GM19023 (cell line): ENCODE measurements around the gene MT4.

Experiments used
- ATAC-seq: cut with Tn5 transposase; IDR thresholded peaks from one replicate; pipeline ENCODE4 v1.9.1; 2021; ENCODE audit warnings: mild to moderate bottlenecking, moderate library complexity; ENCODE audit not compliant: unreplicated experiment

MT4 gene

GRCh38 chr16:56564793-56565477 is at the start of gene MT4:
TSS of gene MT4 (plus strand) at chr16:56565073. CDS start at chr16:56565129, 56 bp downstream.
- ATAC-seq, result no peak

- ATAC-seq, result no peak
These were observed 49.2 kb upstream of the MT4 start for GRCh38 chr16:56515665-56516064.

- no peak for ATAC-seq
These were observed 47.7 kb upstream of the MT4 start for GRCh38 chr16:56517206-56517605.

GRCh38 chr16:56518425-56518824 is 46.4 kb upstream of the MT4 start:
- no peak for ATAC-seq

- ATAC-seq, result peak; percentile 84
These were observed 45.2 kb upstream of the MT4 start, which contains the start of gene BBS2 for GRCh38 chr16:56519459-56520250. TSS of gene BBS2 (minus strand) at chr16:56520024. CDS start at chr16:56519862, 162 bp downstream.

GRCh38 chr16:56520251-56520577 is 44.7 kb upstream of the MT4 start:
- no peak for ATAC-seq

- no peak for ATAC-seq
These were observed 39.6 kb upstream of the MT4 start for GRCh38 chr16:56525236-56525635.

- no peak for ATAC-seq
These were observed 34.0 kb upstream of the MT4 start for GRCh38 chr16:56530872-56531271.

- ATAC-seq, result no peak
These were observed 32.2 kb upstream of the MT4 start for GRCh38 chr16:56532714-56533113.

- ATAC-seq, result no peak
These were observed 30.0 kb upstream of the MT4 start for GRCh38 chr16:56534847-56535383.

- ATAC-seq, result no peak
These were observed 26.5 kb upstream of the MT4 start for GRCh38 chr16:56538331-56538730.

- ATAC-seq, result no peak
These were observed 25.2 kb upstream of the MT4 start for GRCh38 chr16:56539656-56540055.

GRCh38 chr16:56542039-56542438 is 22.8 kb upstream of the MT4 start:
- ATAC-seq, result no peak

- no peak for ATAC-seq
These were observed 17.5 kb upstream of the MT4 start for GRCh38 chr16:56547120-56547948.

GRCh38 chr16:56547949-56548567 is 16.8 kb upstream of the MT4 start:
- ATAC-seq, result no peak

- no peak for ATAC-seq
These were observed 15.7 kb upstream of the MT4 start for GRCh38 chr16:56549161-56549560.

- ATAC-seq, result no peak
These were observed 15.0 kb upstream of the MT4 start for GRCh38 chr16:56549744-56550385.

GRCh38 chr16:56551796-56552738 is 12.8 kb upstream of the MT4 start:
- no peak for ATAC-seq

- ATAC-seq, result no peak
These were observed 10.4 kb upstream of the MT4 start for GRCh38 chr16:56554441-56554840.
